NCI-H524 treated with DMSO at 0.1 percent for 48 hours (cell line): ENCODE data around the gene DISP2.

Experiments
- DNase-seq: peaks from one replicate; lab custom pipeline; 2025; lab: John Stamatoyannopoulos, UW

The DISP2 gene

DNA sequence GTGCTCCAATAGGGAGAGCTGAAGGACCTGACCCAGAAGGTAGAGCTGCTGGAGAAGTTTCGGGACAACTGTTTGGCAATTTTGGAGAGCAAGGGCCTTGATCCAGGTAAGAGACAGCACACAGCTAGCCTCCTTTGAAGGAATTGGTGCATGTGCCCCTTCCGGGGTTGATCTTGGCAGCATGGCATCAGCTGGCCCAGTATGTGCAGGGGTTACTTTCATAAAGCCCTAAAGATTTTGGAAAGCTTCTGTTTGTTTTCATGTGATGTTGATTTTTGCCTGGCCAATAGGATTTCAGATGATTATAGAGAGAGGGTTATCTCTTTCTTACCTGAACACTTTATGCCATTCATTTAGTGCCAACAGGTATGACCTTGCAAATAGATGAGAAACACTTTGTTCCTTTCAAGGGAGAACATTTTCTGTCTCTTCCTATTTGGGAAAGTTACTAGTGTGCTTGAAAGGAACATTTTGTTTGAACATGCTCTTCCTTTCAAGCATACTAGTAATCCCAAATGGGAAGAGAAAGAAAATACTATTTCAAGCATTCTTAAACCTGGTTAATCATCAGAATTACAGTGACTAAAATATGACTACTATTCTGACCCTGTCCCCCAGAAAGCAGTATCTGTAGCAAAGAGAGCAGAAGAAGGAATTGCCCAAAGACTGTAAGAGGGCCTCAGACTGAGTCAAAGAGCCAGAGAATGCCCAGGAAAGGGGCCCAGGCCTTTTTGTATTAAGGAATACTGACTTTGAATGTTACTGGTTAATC lies 32.0 kb downstream of the DISP2 start:
- DNase-seq: no peak

DNA sequence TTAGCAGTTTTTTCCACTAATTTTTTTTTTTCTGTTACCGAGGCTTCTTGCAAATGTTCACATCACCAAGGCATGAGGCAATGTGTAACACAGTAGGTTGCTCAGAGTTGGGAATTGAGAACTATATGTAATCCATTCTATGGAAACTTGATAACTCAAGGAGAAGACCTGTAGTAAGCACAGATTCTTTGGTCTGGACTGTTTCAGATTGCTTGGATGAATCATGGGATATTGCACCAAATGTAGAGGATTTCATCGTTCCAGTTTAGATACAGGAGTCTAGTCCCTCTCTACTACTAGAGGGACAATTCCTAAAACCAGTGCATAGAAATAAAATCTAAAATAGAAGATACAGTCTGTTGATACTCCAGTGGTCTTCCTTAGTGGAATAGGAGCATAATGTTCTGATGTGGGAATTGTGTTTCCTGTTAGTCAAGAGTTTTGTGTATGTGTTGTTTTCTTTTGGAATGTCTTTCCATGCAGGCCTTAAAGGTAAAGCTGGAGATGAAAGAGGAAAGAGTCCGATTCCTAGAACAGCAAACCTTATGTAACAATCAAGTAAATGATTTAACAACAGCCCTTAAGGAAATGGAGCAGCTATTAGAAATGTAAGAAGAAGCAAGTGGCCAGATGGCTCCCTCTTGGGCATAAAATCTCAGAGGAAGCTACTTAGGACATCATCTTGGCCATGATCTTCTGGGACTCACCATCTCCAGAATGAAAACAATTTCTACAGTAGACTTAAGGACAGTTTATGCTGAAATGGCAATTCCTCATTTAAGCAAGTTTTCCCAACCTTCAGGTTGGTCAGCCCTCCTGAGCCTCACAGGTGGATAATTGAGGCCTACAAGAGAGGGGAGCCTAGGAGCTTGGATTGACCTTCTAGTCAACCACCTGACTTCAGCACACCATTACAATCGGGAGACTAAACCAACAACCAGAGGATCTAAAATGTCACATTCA lies 35.2 kb downstream of the DISP2 start:
- DNase-seq: no peak

DNA sequence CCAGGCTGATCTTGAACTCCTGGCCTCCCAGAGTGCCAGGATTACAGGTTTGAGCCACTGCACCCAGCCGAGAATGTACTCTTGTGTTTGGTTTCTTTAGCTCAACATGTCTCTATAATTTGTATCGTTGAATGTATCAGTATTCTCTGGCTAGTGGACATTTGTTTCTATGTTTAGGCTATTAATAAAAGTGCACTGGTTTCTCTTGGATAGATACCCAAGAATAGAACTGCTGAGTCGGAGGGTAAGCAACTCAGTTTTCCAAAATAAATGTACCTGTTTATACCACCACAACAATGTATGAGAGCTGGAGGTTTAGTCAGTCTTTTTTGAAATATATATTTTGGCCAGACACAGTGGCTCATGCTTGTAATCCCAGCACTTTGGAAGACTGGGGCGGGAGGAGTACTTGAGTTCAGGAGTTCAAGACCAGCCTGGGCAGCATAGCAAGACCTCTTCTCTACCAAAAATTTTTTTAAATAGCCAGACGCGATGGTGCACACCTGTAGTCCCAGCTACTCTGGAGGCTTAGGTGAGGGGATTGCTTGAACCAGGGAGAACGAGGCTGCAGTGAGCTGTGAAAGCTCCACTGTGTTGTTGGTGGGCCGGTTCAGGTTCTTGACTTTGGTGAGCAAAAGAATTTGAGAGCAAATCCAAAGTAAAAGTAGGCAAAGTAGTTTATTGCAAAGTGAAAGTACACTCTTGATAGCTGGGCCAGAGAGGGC lies 39.8 kb downstream of the DISP2 start:
- no peak for DNase-seq

DNA sequence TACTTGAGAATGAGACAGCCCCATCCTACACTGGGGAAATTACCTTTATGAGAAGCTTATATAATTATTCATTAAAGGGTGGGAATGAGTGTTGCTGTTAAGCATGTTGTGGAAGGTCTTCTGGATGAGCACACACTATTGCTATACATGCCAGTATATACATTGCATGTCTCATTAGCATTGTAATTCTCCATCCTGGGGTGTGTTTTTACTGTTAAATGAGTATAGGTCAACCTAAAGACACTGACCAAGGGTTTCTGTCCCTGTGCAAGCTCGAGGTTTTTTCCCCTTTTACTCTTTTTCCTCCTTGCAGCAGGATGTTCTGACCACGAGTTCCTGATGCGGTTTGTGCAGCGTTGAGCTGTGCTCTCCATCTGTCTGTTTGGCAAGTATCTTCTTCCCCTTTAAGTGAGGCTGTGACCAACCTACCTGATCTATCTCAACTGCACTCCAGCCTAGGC lies 40.4 kb downstream of the DISP2 start:
- no peak for DNase-seq

DNA sequence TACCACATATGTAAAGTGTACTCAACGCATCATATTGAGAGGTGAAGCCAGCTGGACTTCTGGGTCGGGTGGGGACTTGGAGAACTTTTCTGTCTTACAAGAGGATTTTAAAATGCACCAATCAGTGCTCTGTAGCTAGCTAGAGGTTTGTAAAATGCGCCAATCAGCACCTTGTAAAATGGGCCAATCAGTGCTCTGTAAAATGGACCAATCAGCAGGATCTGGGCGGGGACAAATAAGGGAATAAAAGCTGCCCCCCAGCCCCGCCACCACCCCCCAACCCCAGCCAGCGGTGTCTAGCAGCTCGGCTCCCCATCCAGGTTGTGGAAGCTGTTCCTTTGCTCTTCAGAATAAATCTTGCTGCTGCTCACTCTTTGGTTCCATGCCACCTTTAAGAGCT lies 41.4 kb downstream of the DISP2 start:
- DNase-seq: no peak

DNA sequence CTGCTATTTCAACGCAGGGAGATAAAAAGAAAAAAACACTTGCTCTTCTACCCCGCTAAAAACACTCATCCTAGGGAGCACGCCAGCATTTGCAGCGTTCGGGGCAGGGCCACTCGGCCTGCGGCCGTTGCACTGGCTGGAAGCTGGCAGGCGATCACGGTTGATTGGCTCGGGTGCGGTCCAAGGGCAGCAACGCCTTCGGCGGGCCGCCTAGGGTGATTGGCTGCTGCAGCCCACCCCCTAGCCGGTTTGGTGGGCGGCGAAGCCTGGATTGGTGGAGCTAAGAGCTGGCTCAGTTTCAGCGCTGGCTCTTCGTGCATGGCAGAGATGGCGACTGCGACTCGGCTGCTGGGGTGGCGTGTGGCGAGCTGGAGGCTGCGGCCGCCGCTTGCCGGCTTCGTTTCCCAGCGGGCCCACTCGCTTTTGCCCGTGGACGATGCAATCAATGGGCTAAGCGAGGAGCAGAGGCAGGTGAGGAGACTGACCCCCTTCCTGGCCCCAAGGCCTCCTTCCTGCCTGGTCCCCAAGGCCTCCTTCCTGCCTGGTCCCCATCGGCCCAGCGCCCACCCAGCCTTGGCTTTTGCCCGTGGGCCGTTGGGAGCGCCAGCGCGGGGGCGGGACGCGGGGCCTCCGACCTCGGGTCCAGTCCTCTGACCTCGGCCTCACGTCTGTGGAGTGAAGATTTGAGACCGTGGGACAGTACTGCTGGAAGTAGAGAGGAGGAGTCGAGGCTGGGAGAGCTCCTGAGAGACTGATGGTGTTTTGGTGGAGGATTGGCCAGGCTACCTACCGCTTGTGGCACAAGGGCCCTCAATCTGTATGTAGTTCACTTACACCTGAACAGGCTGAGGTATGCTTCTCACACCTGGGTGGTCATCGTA lies 47.7 kb downstream of the DISP2 start, which contains the start of gene IVD:
TSS of gene IVD (plus strand) at position 295 of the 881 bp plus-strand sequence. CDS start at position 328, 33 bp downstream.
- peak; percentile 87 for DNase-seq

DNA sequence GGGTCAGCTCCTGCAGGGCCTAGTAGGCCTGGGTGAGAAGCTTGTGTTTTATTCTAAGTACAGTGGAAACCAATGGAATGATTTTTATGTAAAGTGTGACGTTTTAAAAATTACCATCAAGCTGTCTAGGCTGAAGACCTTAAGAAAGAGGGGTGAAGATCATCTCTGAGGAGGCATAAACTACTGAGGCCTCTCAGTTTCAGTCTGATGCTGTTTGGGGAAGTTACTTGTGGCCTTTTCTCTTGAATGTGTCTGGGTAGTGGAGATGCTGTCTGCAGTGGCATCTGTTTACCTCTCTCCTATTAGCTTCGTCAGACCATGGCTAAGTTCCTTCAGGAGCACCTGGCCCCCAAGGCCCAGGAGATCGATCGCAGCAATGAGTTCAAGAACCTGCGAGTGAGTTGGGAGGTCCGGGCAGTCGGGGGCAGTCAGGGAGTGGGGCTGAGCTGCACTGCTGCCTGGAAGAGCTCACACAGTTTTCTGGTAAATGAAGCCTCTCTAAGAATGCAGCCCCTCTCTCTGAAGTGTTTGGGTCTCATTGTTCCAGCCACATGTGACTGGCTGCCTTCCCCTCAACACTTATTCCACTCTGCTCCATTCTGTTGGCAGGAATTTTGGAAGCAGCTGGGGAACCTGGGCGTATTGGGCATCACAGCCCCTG lies 49.4 kb downstream of the DISP2 start:
- DNase-seq: no peak

DNA sequence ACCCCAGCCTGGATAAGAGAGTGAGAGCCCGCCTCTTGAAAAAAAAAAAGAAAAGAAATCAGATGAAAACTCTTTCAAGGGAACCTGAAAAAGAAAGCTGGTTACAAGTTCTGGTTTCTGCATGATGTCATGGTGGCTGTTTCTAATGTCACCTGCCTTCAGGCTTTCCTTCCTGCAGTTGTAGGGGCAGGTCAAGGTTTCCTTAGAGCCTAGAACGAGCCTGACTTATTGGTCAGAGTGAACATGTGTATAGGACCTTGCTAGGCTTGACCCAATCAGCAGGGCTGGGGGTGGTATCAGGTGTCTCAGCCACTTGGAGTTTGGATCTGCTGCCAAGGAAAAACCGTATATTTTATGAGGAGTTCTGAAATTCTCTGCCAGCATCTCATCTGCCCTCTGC lies 51.3 kb downstream of the DISP2 start:
- DNase-seq: no peak

DNA sequence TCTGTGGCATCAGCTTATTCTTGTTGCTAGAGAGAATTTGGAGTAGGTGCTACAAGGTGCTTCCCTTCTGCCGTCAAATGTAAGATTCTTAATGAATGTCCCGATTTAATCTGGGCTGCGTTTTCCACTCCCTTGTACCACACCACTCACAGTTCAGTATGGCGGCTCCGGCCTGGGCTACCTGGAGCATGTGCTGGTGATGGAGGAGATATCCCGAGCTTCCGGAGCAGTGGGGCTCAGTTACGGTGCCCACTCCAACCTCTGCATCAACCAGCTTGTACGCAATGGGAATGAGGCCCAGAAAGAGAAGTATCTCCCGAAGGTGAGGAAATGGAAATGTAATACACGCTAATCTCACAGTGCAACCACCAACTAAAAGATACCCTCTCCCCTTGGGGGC lies 52.5 kb downstream of the DISP2 start:
- no peak for DNase-seq

DNA sequence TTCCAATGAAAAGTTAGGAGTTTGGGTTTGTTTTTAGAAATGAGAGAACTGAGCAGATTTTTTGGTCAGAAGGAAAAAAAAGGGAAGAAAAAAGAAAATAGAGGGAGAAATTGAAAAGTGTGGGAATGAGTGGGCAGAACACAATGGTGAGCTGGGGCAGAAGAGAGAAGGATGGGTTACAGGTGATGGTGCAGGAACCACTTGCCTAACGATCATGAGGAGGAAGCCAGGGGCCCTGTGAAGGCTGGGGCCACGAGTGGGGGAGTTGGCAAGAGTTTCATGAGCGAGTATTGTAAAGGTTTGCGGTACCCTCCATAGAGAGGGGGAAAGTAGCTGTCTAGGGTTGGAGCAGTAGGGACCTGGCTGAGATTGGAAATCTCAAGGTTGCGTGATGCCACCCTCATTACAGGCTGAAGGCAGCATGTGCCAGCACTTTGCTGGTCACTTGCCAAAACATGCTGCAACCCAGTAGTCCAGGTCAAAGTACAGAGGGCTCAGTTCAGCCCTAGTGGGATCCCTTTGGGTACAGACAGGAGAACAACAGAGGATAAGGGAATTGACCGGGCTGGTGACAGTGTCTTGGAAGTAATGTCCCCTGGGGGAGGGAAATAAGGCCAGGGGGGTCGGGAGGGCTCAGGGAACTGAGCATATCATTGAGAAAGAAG lies 54.2 kb downstream of the DISP2 start:
- DNase-seq: no peak

DNA sequence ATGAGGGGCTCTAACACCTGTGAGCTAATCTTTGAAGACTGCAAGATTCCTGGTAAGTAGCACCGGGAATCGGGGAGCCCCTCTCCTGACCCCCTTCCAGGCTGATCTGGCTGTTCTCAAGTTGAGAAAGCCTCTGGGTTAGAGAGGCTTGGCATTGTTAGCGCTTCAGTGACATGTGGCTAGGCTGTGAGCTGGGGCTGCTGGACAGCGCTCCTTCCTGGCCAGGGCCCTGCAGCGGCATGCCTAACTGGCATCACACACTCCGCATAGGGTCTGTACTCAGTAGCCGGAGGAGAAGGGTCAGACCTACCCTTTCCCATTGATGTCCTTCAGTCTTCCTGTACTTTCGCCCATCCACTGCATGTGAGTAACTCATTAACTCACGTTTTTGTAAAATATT lies 55.0 kb downstream of the DISP2 start:
- DNase-seq: no peak

DNA sequence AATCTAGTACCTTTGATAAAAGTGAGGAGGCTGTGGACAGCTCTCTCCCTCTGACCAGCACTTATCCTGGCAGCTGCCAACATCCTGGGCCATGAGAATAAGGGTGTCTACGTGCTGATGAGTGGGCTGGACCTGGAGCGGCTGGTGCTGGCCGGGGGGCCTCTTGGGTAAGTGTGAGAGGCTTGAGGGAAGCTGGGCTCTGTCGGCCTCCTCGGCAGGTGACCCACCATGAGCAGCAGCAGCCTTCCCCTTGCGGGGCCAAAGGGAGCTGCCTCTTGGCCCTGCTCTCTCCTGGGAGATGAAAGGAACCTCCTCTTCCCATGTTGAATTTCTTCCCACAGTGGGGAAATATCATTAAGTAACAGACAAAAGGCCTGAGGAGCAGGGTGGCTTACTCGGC lies 56.8 kb downstream of the DISP2 start:
- DNase-seq: no peak

DNA sequence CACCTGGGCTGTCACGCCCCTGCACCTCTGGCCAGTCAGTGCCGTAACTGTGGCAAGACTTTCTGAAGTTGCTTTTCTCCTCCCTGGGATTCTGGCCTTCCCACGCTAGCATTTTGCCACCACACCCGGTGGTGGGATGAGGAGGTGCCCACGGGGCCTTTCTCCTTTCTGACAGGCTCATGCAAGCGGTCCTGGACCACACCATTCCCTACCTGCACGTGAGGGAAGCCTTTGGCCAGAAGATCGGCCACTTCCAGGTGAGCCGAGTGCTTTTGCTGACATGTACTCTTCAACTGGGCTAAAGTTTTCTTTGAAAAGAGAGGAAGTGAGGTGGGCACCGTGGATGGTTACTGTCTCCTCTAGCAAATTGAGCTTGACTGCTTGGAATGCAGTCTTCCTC lies 57.2 kb downstream of the DISP2 start:
- DNase-seq: no peak

DNA sequence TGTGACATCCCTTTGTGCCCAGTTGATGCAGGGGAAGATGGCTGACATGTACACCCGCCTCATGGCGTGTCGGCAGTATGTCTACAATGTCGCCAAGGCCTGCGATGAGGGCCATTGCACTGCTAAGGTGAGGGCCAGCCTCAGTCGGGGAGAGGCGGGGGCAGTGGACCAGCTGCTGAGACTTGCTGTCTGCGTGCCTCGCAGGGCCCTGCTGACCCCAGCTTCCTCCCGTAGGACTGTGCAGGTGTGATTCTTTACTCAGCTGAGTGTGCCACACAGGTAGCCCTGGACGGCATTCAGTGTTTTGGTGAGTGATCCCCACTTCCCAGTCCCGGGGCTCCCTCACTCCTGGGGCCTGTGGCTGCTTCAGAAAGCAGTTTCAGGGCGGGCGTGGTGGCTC lies 58.0 kb downstream of the DISP2 start:
- DNase-seq: no peak

DNA sequence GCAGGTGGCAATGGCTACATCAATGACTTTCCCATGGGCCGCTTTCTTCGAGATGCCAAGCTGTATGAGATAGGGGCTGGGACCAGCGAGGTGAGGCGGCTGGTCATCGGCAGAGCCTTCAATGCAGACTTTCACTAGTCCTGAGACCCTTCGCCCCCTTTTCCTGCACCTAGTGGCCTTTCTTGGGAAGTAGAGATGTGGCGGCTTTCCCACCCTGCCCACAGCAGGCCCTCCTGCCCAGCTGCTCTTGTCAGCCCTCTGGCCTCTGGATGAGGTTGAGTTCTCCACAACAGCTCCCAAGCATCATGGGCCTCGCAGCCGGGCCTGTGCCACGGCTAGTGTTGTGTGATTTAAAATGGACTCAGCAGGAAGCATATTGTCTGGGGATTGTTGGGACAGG lies 60.1 kb downstream of the DISP2 start:
- no peak for DNase-seq

DNA sequence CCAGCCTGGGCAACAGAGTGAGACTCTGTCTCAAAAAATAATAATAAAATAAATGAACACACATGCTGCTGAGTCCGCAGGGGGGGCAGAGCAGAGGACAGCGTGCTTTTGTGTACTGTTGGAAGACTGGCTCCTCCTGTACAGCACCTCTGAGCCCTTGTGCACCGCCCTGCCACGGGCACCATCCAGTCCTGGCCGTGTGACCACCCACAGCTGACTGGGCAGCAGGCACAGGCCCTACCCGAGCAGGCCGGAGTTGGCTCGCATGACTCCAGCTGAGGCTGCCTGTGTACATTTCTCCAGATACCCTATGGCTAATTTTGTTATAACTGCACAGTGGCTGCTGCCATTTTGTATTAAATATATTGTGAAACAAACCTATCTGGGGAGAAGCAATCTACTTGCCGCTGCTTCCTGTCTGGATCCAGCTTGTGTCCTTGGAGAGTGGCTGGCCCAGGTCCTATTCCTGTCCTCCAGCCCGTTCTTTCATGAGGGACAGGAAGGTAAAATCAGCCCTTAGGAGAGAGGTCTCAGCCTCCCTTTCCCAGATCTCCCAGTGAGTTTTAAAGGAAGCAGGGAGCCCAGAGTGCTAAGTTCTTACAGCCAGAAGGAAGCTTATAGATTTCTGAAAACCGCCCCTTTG lies 62.2 kb downstream of the DISP2 start:
- DNase-seq: no peak

DNA sequence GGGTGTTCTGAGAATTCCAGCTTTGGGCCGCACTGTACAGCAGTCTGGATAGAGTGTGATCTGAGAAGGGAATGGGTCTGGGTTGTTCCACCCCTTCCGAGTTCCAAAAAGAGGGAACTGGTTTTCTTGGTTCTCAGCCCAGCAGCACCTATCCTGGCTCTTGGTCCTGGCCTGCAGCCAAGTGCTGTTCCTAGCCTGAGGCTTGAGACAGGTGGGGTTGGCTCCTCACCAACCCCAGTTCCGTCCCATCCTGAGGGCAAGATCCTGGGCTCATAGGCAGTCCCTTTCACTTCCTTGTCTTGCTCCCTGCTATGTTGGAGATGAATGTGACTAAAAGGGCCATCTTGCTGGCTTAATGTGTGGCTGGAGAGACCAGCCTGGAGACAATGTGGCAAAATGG lies 62.8 kb downstream of the DISP2 start:
- no peak for DNase-seq

DNA sequence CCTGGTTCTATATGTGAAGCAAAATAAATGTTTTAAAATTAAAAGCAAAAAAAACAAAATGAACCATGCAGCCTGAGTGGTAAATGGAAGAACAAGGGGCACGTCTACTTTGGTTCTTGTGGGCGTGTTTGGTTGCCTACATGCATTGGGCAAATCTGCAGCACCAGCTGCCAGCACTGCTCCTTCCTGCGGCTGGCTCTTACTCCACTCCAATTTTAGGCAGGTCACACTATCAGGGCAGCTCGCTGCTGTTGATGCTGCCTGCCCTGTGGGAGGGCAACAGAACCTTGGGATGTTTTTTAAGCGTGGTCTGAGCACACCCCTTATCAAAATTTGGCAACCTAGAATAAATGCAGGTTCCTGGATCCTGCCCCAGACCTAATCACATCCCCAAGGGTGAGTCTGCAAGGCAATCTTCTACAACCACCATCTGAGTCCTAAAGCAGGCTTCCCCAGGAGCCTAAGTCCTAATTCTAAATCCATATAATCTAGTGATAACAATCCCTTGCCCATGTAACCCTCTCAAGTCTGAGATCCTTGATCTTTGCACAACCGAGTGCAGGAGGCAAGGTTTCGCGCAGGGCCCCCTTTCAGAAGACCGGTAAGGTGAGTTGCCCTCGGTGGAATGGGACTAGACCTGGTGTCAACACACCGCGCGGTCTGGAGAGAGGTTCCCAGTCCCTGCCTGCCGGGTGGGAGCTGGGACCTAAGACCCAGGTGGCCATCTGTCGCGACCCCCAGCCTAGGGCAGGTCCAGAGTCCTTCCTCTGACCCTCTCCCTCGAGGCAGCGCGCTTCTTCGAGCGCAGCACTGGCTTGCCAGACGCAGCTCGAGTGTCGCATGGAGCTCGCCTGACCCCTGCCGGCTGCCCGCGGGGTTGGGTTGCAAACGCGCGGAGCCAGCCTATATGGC lies 63.5 kb downstream of the DISP2 start:
- DNase-seq: no peak
